ENCODE data around the gene FOXF1.

- no peak for TF ChIP-seq CTCF (IDR thresholded peaks at IDR 0.05)
- TF ChIP-seq EZH2 (IDR thresholded peaks at IDR 0.05), result no peak
- TF ChIP-seq EZH2phosphoT487 (IDR thresholded peaks at IDR 0.05), result no peak
Observed at GRCh38 chr16:86529160-86529559, 18.8 kb downstream of the FOXF1 start.

All from neural progenitor cell (in vitro differentiated cells).